ENCODE data around the gene SRA1. TPM values are rescaled to one million over a fixed set of nuclear protein-coding genes. Genes with fewer than 3 reads are reported as not detected.

The SRA1 gene
- total and polyA plus RNA-seq, 2 of the 13 experiments (the other 11 are each of a cell fraction or from before 2014, with no cell fraction given) = 14.2 to 32.8 TPM

DNA sequence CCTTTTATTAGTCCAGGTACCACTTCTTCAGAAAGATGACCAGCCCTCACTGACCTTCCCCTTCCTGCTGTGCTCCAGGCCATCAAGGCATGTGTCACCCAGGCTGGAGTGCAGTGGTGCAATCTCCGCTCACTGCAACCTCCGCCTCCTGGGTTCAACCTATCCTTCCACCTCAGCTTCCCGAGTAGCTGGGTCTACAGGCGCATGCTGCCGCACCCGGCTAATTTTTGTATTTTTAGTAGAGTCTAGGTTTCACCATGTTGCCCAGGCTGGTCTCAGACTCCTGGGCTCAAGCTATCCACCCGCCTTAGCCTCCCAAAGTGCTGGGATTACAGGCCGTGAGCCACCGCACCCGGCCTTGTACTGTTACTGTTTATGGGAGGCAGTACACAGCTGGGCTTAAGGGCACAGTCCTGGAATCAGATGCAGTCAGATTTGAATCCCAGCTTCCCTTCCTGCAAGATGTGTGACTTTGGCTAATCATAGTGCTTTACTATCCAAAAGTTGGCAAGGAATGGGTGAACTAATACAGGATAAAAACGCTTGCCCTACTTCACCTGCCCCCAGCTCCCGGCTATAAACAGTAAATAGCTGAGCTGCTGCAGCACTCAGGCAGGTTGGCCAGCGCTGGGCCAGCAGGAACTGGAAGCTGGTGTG is 10.3 kb downstream of the SRA1 start (continued):
- TF ChIP-seq, protein P1, sequence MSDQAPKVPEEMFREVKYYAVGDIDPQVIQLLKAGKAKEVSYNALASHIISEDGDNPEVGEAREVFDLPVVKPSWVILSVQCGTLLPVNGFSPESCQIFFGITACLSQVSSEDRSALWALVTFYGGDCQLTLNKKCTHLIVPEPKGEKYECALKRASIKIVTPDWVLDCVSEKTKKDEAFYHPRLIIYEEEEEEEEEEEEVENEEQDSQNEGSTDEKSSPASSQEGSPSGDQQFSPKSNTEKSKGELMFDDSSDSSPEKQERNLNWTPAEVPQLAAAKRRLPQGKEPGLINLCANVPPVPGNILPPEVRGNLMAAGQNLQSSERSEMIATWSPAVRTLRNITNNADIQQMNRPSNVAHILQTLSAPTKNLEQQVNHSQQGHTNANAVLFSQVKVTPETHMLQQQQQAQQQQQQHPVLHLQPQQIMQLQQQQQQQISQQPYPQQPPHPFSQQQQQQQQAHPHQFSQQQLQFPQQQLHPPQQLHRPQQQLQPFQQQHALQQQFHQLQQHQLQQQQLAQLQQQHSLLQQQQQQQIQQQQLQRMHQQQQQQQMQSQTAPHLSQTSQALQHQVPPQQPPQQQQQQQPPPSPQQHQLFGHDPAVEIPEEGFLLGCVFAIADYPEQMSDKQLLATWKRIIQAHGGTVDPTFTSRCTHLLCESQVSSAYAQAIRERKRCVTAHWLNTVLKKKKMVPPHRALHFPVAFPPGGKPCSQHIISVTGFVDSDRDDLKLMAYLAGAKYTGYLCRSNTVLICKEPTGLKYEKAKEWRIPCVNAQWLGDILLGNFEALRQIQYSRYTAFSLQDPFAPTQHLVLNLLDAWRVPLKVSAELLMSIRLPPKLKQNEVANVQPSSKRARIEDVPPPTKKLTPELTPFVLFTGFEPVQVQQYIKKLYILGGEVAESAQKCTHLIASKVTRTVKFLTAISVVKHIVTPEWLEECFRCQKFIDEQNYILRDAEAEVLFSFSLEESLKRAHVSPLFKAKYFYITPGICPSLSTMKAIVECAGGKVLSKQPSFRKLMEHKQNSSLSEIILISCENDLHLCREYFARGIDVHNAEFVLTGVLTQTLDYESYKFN (CRISPR knock-in tag; conservative IDR thresholded peaks at IDR 0.05) = peak; percentile 85
- 0 out of 2 replicates have a peak, but pooled peaks have one; percentile 61 for TF ChIP-seq ZNF556 (CRISPR knock-in tag; IDR thresholded peaks at IDR 0.05; ENCODE audit: borderline replicate concordance)
- TF ChIP-seq, protein P2, sequence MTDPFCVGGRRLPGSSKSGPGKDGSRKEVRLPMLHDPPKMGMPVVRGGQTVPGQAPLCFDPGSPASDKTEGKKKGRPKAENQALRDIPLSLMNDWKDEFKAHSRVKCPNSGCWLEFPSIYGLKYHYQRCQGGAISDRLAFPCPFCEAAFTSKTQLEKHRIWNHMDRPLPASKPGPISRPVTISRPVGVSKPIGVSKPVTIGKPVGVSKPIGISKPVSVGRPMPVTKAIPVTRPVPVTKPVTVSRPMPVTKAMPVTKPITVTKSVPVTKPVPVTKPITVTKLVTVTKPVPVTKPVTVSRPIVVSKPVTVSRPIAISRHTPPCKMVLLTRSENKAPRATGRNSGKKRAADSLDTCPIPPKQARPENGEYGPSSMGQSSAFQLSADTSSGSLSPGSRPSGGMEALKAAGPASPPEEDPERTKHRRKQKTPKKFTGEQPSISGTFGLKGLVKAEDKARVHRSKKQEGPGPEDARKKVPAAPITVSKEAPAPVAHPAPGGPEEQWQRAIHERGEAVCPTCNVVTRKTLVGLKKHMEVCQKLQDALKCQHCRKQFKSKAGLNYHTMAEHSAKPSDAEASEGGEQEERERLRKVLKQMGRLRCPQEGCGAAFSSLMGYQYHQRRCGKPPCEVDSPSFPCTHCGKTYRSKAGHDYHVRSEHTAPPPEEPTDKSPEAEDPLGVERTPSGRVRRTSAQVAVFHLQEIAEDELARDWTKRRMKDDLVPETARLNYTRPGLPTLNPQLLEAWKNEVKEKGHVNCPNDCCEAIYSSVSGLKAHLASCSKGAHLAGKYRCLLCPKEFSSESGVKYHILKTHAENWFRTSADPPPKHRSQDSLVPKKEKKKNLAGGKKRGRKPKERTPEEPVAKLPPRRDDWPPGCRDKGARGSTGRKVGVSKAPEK (CRISPR knock-in tag; IDR thresholded peaks at IDR 0.05; ENCODE audit: borderline replicate concordance) = no peak
- TF ChIP-seq SRSF4 (IDR thresholded peaks at IDR 0.05; ENCODE audit: low read depth, low read length, poor library complexity, severe bottlenecking) = no peak
- TF ChIP-seq ZNF3 (CRISPR knock-in tag; IDR thresholded peaks at IDR 0.05) = no peak
- no peak for TF ChIP-seq POLR2AphosphoS2 (IDR thresholded peaks at IDR 0.05; ENCODE audit: low read depth, low read length)

Measured in HepG2 (cell line).